Astrocyte of the spinal cord (primary cell): ENCODE measurements around the gene TOM1L2.
"Not testable (repeated sequence)": the region's sequence is repeated elsewhere in the genome, so short reads cannot be mapped to it uniquely, and the experiment has no call there.

Experiments
- DNase-seq: peaks from one replicate; pipeline ENCODE4 v3.0.0; 2011; ENCODE audit warnings: low read depth, low spot score
- H3K4me3 ChIP-seq: 2 replicates; pipeline ENCODE4 v1.5.1; 2011; ENCODE audit warnings: low read depth, mild to moderate bottlenecking, low read length, moderate library complexity
- in situ Hi-C: cut with HindIII; loops from 2 replicates; pipeline ENCODE4 v1.10.0; 2017; ENCODE audit warnings: low sequenced_read_pairs
- TF ChIP-seq, protein P1 (sequence below): IDR thresholded peaks from 2 replicates; pipeline ENCODE4 v1.5.1; 2012; ENCODE audit warnings: low read depth, mild to moderate bottlenecking, low read length, inconsistent platforms

Gene TOM1L2

DNA sequence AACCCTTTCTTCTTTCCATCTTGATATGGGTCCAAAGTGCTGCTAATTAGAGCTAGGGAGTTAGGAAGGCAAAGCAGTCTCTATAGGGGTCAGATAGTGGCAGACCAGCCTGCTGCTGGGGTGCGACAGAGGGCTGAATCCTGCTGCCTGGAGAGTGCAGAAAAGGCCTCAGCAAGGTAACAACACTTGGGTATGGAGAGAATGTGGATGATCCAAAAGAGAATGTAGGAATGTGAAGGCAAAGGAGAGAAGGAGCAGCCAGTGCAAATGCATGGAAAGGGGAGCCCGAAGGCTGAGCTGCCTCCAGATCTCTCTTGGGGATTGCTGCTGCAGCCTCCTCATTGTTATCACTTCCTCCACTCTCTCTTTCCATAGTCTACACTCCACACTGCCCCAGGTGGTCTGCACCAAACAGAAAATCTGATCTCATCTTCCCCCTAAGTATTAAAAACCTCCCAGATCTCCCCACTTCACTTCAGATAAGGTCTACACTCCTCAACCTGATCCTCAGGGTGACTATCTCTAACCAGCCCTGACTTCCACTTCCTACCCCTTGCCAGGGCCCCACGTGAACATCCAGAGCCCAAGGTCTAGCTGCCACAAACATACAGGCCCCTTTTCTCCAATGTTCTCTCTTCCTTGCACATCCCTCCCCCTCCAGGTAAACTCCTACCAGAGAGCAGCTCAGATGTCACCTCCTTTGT lies 28.8 kb downstream of the TOM1L2 start:
- TF ChIP-seq, protein P1, sequence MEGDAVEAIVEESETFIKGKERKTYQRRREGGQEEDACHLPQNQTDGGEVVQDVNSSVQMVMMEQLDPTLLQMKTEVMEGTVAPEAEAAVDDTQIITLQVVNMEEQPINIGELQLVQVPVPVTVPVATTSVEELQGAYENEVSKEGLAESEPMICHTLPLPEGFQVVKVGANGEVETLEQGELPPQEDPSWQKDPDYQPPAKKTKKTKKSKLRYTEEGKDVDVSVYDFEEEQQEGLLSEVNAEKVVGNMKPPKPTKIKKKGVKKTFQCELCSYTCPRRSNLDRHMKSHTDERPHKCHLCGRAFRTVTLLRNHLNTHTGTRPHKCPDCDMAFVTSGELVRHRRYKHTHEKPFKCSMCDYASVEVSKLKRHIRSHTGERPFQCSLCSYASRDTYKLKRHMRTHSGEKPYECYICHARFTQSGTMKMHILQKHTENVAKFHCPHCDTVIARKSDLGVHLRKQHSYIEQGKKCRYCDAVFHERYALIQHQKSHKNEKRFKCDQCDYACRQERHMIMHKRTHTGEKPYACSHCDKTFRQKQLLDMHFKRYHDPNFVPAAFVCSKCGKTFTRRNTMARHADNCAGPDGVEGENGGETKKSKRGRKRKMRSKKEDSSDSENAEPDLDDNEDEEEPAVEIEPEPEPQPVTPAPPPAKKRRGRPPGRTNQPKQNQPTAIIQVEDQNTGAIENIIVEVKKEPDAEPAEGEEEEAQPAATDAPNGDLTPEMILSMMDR: no peak
- in situ Hi-C loops: no loop called here

DNA sequence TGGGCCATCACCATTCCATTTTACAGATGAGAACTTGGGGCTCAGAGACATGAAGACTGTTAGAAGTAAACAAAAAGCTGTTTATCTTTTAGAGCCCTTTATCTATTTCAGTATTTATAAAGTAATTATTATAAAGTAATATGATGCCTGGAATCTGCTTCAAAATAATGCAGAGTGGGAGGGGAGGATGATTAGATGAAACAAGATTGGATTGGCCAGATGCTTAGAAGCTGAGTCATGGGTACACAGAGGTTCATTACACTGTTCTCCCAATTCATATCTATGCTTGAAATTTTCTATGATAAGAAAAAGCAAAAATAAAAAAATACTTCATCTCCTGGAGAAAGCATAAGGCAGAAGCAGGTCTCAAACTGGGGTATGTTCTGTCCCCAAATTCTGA lies 29.4 kb downstream of the TOM1L2 start:
- in situ Hi-C loops: no loop called here
- TF ChIP-seq, protein P1: no peak
- no peak overlapping the region for H3K4me3 ChIP-seq
- no peak for DNase-seq

More for the DNA sequence above, 28.8 kb downstream of the TOM1L2 start:
- no peak overlapping the region for H3K4me3 ChIP-seq
- no peak for DNase-seq

DNA sequence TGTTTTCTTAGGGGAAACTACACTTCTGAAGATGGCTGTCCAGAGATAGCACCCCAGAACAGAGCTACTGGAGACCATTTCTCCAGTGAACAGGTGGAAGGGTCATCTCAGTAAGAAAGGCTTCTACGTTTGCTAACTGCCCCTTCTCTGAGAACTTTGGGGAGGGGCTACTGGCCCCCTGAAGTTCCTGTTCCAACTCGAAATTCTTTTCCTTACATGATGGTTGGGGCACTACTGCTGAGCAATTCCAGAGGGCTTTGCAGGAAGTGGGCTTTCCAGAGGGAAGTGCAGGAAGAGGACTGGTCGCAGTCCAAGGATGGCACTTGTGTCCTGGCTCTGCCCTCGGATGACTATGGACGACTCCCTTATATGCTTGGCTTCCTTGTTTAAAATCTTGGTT lies 31.2 kb downstream of the TOM1L2 start:
- H3K4me3 ChIP-seq: no peak overlapping the region
- DNase-seq: no peak
- TF ChIP-seq, protein P1: no peak
- in situ Hi-C loops: no loop called here

DNA sequence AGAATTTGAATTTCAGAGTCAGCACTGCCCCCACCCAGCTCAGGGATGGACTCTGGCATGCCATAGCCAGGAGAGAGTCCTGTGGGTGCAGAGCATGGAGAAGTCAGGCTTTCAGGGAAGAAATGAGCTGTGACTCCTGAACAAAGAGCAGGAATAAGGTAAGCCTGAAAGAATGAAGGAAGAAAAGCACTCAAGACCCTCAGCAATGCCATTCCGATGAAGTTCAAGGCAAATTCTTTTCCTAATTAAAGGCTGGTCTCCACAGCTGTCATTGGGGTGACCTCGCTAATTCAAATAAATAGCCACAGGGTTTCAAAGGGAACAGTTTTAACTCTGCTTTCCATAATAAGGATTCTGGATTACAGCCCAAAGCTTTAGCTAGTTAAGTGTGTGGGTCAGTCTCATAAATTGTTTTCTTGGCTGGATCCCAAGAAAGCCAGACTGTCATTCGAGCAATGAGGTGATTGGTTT lies 31.7 kb downstream of the TOM1L2 start:
- in situ Hi-C loops: no loop called here
- H3K4me3 ChIP-seq: no peak overlapping the region
- TF ChIP-seq, protein P1: no peak
- DNase-seq: peak; percentile 69

DNA sequence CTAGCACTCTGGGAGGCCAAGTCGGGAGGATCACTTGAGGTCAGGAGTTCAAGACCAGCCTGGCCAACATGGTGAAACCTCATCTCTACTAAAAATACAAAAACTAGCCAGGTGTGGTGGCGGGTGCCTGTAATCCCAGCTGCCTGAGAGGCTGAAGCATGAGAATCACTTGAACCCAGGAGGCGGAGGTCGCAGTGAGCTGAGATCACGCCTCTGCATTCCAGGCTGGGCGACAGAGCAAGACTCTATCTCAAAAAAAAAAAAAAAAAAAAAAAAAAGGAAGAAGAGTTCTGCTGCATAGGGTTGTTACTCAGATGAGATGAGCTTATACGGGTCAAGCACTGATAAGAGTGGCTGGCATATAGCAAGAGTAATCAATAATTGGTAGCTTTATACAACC lies 32.3 kb downstream of the TOM1L2 start:
- H3K4me3 ChIP-seq, DNase-seq, in situ Hi-C loops: not testable (repeated sequence)

DNA sequence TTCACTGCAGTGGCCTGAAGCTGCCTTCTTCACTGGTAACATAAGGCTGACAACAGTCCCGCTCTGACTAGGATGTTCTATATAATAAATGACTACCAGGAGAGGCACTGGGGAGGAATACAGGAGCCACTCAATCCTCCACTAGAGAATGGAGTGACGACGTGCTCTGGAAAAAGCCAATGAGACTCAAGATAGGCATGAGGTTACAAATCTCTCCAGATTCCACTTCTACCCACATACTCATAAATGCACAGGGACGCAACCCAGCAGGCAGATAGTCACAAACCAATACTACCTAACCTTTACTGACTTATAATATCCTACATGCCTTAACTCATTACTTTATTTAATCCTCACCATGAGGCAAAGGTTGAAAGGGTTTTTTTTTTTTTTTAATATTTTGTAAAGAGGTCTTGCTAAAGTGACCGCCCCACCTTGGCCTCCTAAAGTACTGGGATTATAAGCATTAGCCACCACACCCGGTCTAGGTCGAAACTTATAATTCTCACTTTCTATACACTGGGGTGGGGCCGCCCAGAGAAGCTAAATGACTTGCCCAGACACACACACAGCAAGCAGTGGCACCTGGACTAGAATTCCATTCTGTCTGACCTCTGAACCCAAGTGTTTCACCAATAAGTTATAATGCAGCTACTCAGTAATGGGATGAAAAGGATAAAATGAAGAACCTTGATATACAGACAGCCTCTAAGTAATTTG lies 33.7 kb downstream of the TOM1L2 start:
- no peak for DNase-seq
- TF ChIP-seq, protein P1: no peak
- in situ Hi-C loops: no loop called here
- no peak overlapping the region for H3K4me3 ChIP-seq

DNA sequence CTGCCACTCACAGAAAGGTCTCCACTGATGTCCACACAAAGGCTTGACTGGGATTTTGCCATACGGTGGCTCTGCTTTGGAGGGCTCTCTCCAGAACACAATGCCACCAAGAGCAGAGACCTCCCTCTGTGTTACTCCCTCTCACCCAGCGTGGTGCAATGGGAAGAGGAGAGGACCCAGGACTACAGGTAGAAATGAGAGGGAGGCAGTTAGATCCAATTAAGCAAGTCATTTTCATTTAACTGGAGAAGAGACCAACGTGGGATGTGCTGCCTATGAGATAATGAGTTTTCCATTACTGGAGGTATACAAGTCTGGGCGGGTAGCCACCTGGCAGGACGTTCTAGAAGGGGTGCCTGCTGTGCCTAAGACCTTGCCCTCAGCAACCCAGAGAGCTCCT lies 34.2 kb downstream of the TOM1L2 start:
- no peak overlapping the region for H3K4me3 ChIP-seq
- TF ChIP-seq, protein P1: no peak
- no peak for DNase-seq
- in situ Hi-C loops: no loop called here
